ENCODE measurements around the gene SIRPB2. TPM values are rescaled to one million over a fixed set of nuclear protein-coding genes. Genes with fewer than 3 reads are reported as not detected.

Gene SIRPB2
- total and polyA plus RNA-seq, 2 of the 8 experiments (the other 6 are each of a cell fraction or from before 2014, with no cell fraction given), result 0.28 TPM; not detected in 1

- TF ChIP-seq BCL11A (IDR thresholded peaks at IDR 0.05; ENCODE audit: low read depth in 2 of 2, low read length in 2 of 2), result no peak
Observed at GRCh38 chr20:1524004-1524403, 32.8 kb upstream of the SIRPB2 start (continued).

Measured in H1 (cell line).